ENCODE data around the gene TAS2R4. TPM values are rescaled to one million over a fixed set of nuclear protein-coding genes. Genes with fewer than 3 reads are reported as not detected.

Gene TAS2R4
- polyA plus RNA-seq, 1 donor from 2014 or later: 2.3 TPM

GRCh38 chr7:141788296-141788695, 11.8 kb downstream of the TAS2R4 start:
- no peak for TF ChIP-seq TAF1 (IDR thresholded peaks at IDR 0.05; ENCODE audit: low read depth)
- no peak for TF ChIP-seq EP300 (conservative IDR thresholded peaks at IDR 0.05; ENCODE audit: poor library complexity, severe bottlenecking)
- no peak for TF ChIP-seq REST (IDR thresholded peaks at IDR 0.05; ENCODE audit: borderline replicate concordance)
- no peak for TF ChIP-seq RAD21 (conservative IDR thresholded peaks at IDR 0.05)
- TF ChIP-seq POLR2AphosphoS5 (IDR thresholded peaks at IDR 0.05): no peak
- TF ChIP-seq SMC3 (conservative IDR thresholded peaks at IDR 0.05; ENCODE audit: poor library complexity): no peak
- no peak for TF ChIP-seq EZH2 (IDR thresholded peaks at IDR 0.05; ENCODE audit: borderline replicate concordance, insufficient read depth, low read length, poor library complexity, severe bottlenecking)
- TF ChIP-seq MXI1 (conservative IDR thresholded peaks at IDR 0.05; ENCODE audit: poor library complexity, severe bottlenecking): no peak
- no peak for TF ChIP-seq CTCF (IDR thresholded peaks at IDR 0.05; ENCODE audit: poor library complexity, severe bottlenecking)
- H3K27ac ChIP-seq (ENCODE audit: low read length): no peak overlapping the region

GRCh38 chr7:141789917-141790316, 13.4 kb downstream of the TAS2R4 start, which contains the start of gene TAS2R5:
Gene TAS2R5 (plus strand): TSS chr7:141790217. CDS start chr7:141790362, 145 bp downstream.
- no peaks in the 10 kb centered on the region for H3K9me2 ChIP-seq (ENCODE audit: insufficient read depth, low read length)
- H3K27ac ChIP-seq (ENCODE audit: low read length): no peak within 1 kb of the TSS
- no peaks in the 10 kb centered on the region for H4K20me1 ChIP-seq (ENCODE audit: insufficient read depth)
- H3K9me3 ChIP-seq (ENCODE audit: low read length): no peaks in the 10 kb centered on the region
- no peak within 1 kb of the TSS for H3K4me2 ChIP-seq (ENCODE audit: low read length)
- H3K36me3 ChIP-seq (ENCODE audit: insufficient read depth, low read length): no peaks in the 10 kb centered on the region
- H2AFZ ChIP-seq (ENCODE audit: low read depth, low read length): no peak within 1 kb of the TSS
- no peak within 1 kb of the TSS for H3K4me3 ChIP-seq (ENCODE audit: low read length)
- no peak within 1 kb of the TSS for H3K9ac ChIP-seq (ENCODE audit: low read length)
- H3K27me3 ChIP-seq (ENCODE audit: insufficient read depth, low read depth, low read length): no peaks in the 10 kb centered on the region
- no peaks in the 10 kb centered on the region for H3F3A ChIP-seq (ENCODE audit: insufficient read depth, low read length, poor library complexity, severe bottlenecking)
- no peaks in the 10 kb centered on the region for H3K79me2 ChIP-seq (replicated peaks; ENCODE audit: insufficient read depth, low read length)
- TF ChIP-seq SMC3 (conservative IDR thresholded peaks at IDR 0.05; ENCODE audit: poor library complexity) (no peak), EZH2 (IDR thresholded peaks at IDR 0.05; ENCODE audit: borderline replicate concordance, insufficient read depth, low read length, poor library complexity, severe bottlenecking) (no peak), MXI1 (conservative IDR thresholded peaks at IDR 0.05; ENCODE audit: poor library complexity, severe bottlenecking) (no peak), TAF1 (IDR thresholded peaks at IDR 0.05; ENCODE audit: low read depth) (no peak), RAD21 (conservative IDR thresholded peaks at IDR 0.05) (no peak), POLR2AphosphoS5 (IDR thresholded peaks at IDR 0.05) (no peak), CTCF (IDR thresholded peaks at IDR 0.05; ENCODE audit: poor library complexity, severe bottlenecking) (no peak), EP300 (conservative IDR thresholded peaks at IDR 0.05; ENCODE audit: poor library complexity, severe bottlenecking) (no peak), REST (IDR thresholded peaks at IDR 0.05; ENCODE audit: borderline replicate concordance) (no peak)

More at GRCh38 chr7:141788296-141788695, 11.8 kb downstream of the TAS2R4 start:
- no peaks in the 10 kb centered on the region for H3K9me3 ChIP-seq (ENCODE audit: low read length)
- H3K79me2 ChIP-seq (replicated peaks; ENCODE audit: insufficient read depth, low read length): no peaks in the 10 kb centered on the region
- H3K36me3 ChIP-seq (ENCODE audit: insufficient read depth, low read length): no peaks in the 10 kb centered on the region
- H3K27me3 ChIP-seq (ENCODE audit: insufficient read depth, low read depth, low read length): no peaks in the 10 kb centered on the region
- no peaks in the 10 kb centered on the region for H3F3A ChIP-seq (ENCODE audit: insufficient read depth, low read length, poor library complexity, severe bottlenecking)
- H3K9ac ChIP-seq (ENCODE audit: low read length): no peak overlapping the region
- H3K4me2 ChIP-seq (ENCODE audit: low read length): no peak overlapping the region
- H2AFZ ChIP-seq (ENCODE audit: low read depth, low read length): no peak overlapping the region
- no peaks in the 10 kb centered on the region for H4K20me1 ChIP-seq (ENCODE audit: insufficient read depth)
- no peak overlapping the region for H3K4me3 ChIP-seq (ENCODE audit: low read length)
- no peaks in the 10 kb centered on the region for H3K9me2 ChIP-seq (ENCODE audit: insufficient read depth, low read length)
